ENCODE measurements around the gene CEP135.
"Not testable (repeated sequence)": the region's sequence is repeated elsewhere in the genome, so short reads cannot be mapped to it uniquely, and the experiment has no call there.

Gene CEP135

GRCh38 chr4:55941881-55942396 is 6.8 kb upstream of the CEP135 start:
- DNase-seq: no peak

DNA sequence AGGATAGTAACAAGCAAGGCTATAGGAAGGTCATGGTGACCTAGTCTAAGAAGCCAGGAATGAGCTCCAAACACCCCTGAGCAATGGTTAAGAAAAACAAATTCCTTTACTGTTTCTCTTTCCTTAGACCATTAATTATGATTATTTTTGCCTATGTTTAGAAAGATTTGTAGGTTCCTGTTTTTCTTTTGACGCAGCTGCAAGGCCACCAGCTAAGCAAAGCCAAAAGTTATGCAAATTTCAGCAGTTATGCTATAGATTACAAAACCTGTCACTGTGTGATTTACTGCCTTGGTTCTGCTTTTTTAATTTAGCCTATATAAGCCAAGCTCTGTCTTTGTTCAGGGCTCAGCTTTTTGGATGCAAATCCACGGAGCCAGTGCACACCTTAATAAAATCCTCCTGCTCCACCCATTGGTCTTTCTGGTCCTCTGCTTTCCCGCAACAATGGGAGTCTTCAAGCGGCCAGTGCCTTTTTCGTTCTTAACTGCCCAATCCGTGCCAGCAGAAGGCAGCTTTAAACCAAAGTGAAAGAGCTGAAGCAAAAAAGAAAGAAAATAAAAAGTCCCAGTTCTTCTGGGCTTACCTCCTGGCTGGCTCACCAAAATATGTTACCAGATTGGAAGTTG is 1.4 kb upstream of the CEP135 start:
- DNase-seq: peak; percentile 86 to 93

DNA sequence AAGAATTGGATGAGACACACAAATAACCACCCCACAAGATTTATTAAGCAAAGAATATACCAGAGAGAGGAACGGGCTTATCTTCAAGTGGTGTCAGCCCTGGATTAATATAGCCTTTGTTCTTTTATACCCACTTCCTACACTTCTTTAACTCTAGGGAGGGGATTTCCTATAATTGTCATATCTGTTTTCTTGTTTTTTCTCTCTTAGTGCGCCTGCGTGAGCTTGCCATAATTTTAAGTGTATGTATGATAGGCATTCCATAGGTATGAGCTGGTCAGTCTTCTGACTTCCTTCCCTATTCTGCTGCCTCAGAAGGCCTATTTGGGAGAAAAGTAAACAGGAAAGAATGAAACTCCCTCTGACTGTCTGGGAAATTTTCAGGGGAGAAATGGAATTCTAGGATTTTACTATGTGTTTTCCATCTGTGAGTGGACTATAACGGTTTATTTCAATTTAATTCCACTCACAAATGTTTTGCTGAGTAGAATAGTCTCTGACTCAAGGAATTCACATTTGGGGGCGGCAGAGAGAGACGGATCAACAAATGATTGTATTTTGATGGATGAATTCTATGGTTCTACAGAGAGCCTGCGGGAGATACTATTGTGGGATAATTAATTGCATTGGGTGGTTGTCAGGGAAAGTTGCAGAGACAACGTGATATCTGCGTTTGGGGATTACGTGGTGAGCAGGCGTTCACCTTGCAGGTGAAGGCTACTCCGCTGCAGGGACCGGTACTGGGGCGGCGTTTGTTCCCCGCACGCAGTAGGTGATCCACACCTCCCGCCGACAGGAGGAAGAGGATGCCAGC is 626 bp upstream of the CEP135 start:
- DNase-seq: peak in 1 of 2 experiments; percentile 21

- DNase-seq: peak in 1 of 2 experiments; percentile 41
These were observed 697 bp downstream of the CEP135 start for GRCh38 chr4:55949482-55949802.

GRCh38 chr4:55951191-55951922 is 2.6 kb downstream of the CEP135 start:
- DNase-seq: no peak

GRCh38 chr4:55955710-55956109 is 7.0 kb downstream of the CEP135 start:
- no peak for DNase-seq

DNA sequence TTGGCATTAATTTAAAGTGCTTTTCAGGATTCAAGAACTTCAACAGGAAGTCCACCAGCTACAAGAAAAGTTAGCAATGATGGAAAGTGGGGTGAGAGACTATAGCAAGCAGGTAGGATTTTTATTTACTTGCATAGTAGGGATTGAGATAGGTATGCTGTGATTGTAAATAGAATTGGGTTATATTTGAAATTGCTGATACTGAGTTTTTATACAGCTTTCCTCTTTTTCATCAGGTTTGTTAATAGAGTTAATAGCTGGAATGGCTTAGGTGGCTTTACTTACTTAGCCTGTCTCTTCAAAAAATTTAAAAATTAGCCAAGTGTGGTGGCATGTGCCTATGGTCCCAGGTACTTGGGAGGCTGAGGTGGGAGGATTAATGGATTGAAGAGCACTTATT is 10.9 kb downstream of the CEP135 start:
- no peak for DNase-seq

DNA sequence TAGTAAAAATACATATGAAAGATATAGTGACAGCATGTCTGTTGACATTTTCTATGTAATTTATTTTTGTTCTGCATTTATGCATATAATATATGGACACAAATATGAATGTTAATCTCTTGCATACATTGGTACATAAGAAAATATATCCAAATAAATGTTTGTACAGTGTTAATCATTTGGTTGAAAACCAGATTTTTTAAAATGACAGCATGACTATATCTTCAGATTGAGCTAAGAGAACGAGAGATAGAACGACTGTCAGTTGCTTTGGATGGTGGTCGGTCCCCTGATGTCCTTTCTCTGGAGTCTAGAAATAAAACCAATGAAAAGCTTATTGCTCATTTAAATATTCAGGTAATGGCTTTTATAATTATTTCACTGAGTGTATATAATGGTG is 15.3 kb downstream of the CEP135 start:
- no peak for DNase-seq

DNA sequence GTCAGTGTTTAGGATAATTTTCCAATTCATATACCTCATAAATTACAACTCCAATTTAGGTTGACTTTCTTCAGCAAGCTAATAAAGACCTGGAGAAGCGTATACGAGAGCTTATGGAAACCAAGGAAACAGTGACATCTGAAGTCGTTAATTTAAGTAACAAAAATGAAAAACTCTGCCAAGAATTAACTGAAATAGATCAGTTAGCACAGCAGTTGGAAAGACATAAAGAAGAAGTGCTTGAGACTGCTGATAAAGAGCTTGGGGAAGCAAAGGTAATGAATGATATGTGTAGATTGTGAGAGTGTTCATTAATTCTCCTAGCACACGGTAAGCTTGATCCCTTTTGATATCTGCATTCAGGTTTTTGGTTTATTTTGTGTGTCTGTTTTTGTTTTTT is 16.8 kb downstream of the CEP135 start:
- DNase-seq: no peak

GRCh38 chr4:55966324-55966723 is 17.6 kb downstream of the CEP135 start:
- DNase-seq: not testable (repeated sequence)

- DNase-seq: no peak
These were observed 18.6 kb downstream of the CEP135 start for GRCh38 chr4:55967376-55967775.

DNA sequence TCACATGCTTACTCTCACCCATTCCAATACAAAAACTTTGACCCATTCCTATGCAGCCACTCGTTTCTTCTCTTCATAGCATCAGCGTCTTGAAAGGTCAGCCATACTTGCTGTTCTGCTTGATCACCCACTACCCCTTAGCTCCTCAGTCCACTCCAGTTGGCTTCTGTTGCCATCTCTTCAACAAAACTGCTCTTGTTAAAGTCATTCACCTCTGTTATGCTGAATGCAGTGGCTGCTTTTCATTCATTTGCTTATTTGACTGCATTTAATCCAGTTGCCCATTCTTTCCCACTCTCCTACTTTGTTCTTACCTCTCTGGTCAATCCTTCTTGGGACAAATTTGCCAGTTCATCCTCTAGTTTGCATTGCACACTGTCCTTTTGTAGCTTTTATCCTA is 24.9 kb downstream of the CEP135 start:
- peak in 1 of 2 experiments; percentile 3 for DNase-seq

DNA sequence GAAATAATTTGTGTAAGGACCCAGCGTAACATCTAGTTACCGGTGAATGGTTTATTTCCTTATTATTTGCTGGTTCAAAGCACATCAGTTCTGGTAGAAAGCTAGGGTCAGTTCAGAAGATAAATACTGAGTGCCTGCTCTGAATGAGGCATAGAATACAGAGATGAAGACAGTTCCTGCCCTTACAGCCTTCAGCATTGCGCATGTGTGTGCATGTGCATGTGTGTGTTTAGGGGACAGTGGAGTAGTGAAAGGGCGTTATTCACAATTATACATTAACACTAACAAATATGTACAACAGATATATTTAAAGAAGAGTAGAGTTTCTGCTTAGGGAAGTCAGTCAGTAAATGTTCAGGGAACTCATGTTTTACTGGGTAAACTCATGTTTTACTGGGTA is 29.1 kb downstream of the CEP135 start:
- no peak for DNase-seq

GRCh38 chr4:55979562-55979961 is 30.8 kb downstream of the CEP135 start:
- peak; percentile 72 to 86 for DNase-seq

DNA sequence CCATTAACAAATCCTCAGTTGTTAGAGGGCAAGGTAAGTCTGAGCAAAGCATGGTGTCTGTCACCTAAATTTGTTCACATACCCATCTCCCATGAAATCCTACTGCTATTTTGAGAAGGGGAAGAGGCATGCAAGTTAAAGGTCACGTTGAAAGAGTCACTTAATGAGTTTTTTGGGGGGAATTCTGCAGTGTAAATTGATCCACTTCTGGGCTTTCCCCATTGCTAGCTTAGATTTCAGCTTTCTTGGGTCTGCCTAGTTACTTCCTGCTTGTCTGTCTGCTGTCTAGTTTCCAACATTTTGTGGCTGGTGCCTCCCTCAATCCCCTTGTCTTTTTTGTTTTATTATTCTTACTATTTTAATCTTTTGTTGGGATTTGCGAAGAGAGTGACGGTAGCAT is 32.0 kb downstream of the CEP135 start:
- DNase-seq: no peak

- DNase-seq: no peak
These were observed 34.2 kb downstream of the CEP135 start for GRCh38 chr4:55982976-55983375.

DNA sequence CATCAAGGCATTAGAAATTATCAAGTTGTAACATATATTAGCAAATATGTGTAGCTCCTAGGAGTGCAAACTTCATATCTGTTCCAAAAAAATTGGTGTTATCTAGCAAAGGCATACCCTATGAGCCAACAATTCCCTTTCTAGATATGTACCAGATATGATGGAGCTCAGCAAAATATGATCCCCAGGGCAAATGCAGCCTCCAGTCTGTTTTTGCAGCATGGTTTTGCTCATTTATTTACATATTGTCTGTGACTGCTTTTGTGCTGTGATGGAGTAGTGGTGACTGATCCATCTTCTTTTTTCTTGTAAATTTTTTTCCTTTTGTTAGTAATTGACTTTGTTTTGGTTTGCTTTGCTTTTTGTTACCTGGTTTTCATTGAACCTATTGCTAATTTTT is 41.0 kb downstream of the CEP135 start:
- peak in 1 of 2 experiments; percentile 38 for DNase-seq

DNA sequence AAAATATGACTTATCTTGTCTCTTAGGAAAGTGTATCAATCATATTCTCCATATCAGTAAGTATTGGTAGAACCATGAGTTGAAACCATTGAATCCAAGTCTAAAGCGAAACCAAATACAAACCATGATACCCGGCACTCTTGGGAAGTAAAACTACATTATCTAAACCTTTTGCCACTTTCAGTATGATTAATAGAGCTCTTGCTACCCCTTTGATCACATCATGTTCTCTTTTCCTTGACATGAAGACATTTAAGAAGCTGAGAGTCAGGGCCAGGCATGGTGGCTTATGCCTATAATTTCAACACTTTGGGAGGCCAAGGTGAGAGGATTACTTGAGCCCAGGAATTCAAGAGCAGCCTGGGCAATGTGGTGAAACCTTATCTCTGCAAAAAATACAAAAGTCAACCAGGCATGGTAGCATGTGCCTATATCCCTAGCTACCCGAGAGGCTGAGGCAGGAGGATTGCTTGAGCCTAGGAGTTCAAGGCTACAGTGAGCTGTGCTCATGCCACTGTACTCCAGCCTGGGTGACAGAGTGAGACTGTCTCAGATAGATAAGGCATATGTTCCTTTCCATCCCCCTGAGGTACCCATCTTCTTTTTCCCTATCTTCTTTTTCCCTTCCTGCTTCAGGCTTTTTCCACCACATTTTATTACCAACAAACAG is 45.4 kb downstream of the CEP135 start:
- DNase-seq: no peak

GRCh38 chr4:55996646-55997045 is 47.9 kb downstream of the CEP135 start:
- no peak for DNase-seq

DNA sequence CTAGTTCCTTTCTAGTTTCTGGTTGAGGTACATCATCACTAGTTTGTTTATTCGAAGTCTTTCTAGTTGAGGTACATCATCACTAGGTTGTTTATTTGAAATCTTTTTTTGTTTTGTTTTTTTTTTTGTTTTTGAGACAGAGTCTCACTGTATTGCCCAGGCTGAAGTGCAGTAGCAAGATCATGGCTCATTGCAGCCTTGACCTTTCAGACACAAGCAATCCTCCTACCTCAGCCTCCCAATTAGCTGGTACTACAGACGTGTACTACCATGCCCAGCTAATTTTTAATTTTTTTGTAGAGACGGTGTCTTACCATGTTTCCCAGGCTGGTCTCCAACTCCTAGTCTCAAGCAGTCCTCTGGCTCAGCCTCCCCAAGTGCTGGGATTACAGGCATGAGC is 54.9 kb downstream of the CEP135 start:
- no peak for DNase-seq

DNA sequence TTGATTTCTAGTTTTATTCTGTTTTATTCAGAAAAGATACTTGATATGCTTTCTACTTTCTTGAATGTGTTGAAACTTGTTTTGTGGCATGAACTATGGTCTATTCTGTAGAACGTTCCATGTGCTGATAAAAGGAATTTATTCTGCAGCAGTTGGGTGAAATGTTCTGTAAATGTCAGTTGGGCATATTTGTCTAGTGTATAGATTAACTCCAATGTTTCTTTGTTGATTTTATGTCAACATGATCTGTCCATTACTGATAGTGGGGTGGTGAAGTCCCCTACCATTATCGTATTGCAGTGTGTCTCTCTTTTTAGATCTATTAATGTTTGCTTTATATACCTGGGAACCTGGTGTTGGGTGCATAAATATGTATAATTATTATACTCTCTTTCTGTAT is 55.5 kb downstream of the CEP135 start:
- DNase-seq: no peak

GRCh38 chr4:56007154-56007553 is 58.4 kb downstream of the CEP135 start:
- DNase-seq: no peak

- no peak for DNase-seq
These were observed 59.5 kb downstream of the CEP135 start for GRCh38 chr4:56008206-56008605.
